HEK293 (cell line): ENCODE data around the gene CNTRL.

ENCODE experiments used
- ZNF202 ChIP-seq: fragments of 450-650 bp; formaldehyde crosslinking; IDR thresholded peaks from 2 replicates; pipeline ENCODE4 v1.5.1; 2016; ENCODE audit warnings: missing biosample characterization, missing genetic modification characterization, borderline replicate concordance
- ZNF23 ChIP-seq: fragments of 450-650 bp; formaldehyde crosslinking; IDR thresholded peaks from 2 replicates; pipeline ENCODE4 v1.5.1; 2016; ENCODE audit warnings: missing biosample characterization, missing genetic modification characterization, borderline replicate concordance
- ZNF239 ChIP-seq: fragments of 450-650 bp; formaldehyde crosslinking; IDR thresholded peaks from 2 replicates; pipeline ENCODE4 v1.5.1; 2016; ENCODE audit warnings: missing biosample characterization, missing genetic modification characterization
- ZNF558 ChIP-seq: fragments of 450-650 bp; formaldehyde crosslinking; IDR thresholded peaks from 2 replicates; pipeline ENCODE4 v1.5.1; 2016; ENCODE audit warnings: missing biosample characterization, missing genetic modification characterization
- ZSCAN30 ChIP-seq: fragments of 450-650 bp; IDR thresholded peaks from 2 replicates; pipeline ENCODE4 v1.5.1; 2018; ENCODE audit warnings: missing biosample characterization, mild to moderate bottlenecking, missing genetic modification characterization, moderate library complexity
- TF ChIP-seq, protein P1 (sequence below): fragments of 450-650 bp; formaldehyde crosslinking; IDR thresholded peaks from 2 replicates; pipeline ENCODE4 v1.5.1; 2016; ENCODE audit warnings: missing biosample characterization, missing genetic modification characterization
- TF ChIP-seq, protein P2 (sequence below): fragments of 450-650 bp; formaldehyde crosslinking; IDR thresholded peaks from 2 replicates; pipeline ENCODE4 v1.5.1; 2016; ENCODE audit warnings: missing biosample characterization, missing genetic modification characterization
- TF ChIP-seq, protein P3 (sequence below): fragments of 450-650 bp; formaldehyde crosslinking; optimal IDR thresholded peaks from 2 replicates; pipeline ENCODE3; 2016; ENCODE audit warnings: missing biosample characterization, mild to moderate bottlenecking, missing genetic modification characterization
- TF ChIP-seq, protein P4 (sequence below): fragments of 450-650 bp; formaldehyde crosslinking; IDR thresholded peaks from 2 replicates; pipeline ENCODE4 v1.5.1; 2016; ENCODE audit warnings: missing biosample characterization, missing genetic modification characterization

DNA sequence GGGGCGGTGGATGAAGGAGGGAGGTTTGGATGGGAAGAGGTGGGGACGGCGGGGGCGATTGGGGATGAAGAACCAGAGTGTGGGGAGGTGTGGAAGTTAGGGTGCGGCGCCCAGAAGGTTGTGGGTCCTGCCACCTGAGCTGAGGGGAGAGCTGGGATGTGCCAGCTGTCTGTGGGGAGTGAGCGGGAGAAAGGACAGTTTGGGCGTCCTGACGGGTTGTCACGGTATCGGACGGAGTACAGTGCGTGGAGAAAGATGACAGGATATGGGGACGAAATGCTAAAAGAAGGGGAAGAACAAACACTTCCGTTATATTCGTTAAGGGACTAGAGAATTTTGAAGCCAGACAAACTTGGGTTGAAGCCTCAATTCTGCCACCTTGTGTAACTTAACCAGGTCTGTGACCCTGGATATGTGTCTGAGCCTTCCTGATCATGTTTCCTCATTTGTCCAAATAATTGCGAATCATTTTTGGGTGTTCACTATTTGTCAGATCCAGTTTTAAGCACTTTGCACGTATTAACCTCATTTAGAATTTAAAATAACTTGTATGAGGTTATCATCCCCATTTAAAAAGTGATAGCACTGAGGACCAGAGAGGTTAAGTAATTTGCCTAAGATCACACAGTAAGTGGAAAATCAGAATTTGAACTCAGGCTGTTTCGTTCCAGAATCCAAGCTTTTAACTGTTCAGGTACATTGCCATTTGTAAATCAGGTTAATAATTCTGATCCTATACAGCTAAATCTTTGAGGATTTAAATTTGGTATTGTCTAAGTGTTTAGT lies 689 bp downstream of the CNTRL start:
- TF ChIP-seq, protein P1, sequence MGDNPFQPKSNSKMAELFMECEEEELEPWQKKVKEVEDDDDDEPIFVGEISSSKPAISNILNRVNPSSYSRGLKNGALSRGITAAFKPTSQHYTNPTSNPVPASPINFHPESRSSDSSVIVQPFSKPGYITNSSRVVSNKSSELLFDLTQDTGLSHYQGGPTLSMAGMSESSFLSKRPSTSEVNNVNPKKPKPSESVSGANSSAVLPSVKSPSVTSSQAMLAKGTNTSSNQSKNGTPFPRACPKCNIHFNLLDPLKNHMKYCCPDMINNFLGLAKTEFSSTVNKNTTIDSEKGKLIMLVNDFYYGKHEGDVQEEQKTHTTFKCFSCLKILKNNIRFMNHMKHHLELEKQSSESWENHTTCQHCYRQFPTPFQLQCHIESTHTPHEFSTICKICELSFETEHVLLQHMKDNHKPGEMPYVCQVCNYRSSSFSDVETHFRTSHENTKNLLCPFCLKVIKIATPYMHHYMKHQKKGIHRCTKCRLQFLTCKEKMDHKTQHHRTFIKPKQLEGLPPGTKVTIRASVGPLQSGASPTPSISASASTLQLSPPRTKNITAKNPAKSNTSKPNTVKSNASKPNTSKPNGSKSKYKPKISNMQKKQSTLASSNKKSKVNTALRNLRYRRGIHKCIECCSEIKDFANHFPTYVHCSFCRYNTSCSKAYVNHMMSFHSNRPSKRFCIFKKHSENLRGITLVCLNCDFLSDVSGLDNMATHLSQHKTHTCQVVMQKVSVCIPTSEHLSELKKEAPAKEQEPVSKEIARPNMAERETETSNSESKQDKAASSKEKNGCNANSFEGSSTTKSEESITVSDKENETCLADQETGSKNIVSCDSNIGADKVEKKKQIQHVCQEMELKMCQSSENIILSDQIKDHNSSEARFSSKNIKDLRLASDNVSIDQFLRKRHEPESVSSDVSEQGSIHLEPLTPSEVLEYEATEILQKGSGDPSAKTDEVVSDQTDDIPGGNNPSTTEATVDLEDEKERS (tag by site-specific recombination), result no peak
- TF ChIP-seq, protein P2, sequence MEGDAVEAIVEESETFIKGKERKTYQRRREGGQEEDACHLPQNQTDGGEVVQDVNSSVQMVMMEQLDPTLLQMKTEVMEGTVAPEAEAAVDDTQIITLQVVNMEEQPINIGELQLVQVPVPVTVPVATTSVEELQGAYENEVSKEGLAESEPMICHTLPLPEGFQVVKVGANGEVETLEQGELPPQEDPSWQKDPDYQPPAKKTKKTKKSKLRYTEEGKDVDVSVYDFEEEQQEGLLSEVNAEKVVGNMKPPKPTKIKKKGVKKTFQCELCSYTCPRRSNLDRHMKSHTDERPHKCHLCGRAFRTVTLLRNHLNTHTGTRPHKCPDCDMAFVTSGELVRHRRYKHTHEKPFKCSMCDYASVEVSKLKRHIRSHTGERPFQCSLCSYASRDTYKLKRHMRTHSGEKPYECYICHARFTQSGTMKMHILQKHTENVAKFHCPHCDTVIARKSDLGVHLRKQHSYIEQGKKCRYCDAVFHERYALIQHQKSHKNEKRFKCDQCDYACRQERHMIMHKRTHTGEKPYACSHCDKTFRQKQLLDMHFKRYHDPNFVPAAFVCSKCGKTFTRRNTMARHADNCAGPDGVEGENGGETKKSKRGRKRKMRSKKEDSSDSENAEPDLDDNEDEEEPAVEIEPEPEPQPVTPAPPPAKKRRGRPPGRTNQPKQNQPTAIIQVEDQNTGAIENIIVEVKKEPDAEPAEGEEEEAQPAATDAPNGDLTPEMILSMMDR (tag by site-specific recombination), result no peak; the same call in 1 of the 2 replicates
- TF ChIP-seq ZNF558 (tag by site-specific recombination) (no peak), ZSCAN30 (tag by site-specific recombination) (no peak), ZNF202 (no peak), ZNF239 (tag by site-specific recombination) (0 out of 2 replicates have a peak, but pooled peaks have one; percentile 58), ZNF23 (no peak)
- TF ChIP-seq, protein P3, sequence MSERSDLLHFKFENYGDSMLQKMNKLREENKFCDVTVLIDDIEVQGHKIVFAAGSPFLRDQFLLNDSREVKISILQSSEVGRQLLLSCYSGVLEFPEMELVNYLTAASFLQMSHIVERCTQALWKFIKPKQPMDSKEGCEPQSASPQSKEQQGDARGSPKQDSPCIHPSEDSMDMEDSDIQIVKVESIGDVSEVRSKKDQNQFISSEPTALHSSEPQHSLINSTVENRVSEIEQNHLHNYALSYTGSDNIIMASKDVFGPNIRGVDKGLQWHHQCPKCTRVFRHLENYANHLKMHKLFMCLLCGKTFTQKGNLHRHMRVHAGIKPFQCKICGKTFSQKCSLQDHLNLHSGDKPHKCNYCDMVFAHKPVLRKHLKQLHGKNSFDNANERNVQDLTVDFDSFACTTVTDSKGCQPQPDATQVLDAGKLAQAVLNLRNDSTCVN (tag by site-specific recombination), result no peak
- TF ChIP-seq, protein P4, sequence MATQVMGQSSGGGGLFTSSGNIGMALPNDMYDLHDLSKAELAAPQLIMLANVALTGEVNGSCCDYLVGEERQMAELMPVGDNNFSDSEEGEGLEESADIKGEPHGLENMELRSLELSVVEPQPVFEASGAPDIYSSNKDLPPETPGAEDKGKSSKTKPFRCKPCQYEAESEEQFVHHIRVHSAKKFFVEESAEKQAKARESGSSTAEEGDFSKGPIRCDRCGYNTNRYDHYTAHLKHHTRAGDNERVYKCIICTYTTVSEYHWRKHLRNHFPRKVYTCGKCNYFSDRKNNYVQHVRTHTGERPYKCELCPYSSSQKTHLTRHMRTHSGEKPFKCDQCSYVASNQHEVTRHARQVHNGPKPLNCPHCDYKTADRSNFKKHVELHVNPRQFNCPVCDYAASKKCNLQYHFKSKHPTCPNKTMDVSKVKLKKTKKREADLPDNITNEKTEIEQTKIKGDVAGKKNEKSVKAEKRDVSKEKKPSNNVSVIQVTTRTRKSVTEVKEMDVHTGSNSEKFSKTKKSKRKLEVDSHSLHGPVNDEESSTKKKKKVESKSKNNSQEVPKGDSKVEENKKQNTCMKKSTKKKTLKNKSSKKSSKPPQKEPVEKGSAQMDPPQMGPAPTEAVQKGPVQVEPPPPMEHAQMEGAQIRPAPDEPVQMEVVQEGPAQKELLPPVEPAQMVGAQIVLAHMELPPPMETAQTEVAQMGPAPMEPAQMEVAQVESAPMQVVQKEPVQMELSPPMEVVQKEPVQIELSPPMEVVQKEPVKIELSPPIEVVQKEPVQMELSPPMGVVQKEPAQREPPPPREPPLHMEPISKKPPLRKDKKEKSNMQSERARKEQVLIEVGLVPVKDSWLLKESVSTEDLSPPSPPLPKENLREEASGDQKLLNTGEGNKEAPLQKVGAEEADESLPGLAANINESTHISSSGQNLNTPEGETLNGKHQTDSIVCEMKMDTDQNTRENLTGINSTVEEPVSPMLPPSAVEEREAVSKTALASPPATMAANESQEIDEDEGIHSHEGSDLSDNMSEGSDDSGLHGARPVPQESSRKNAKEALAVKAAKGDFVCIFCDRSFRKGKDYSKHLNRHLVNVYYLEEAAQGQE (tag by site-specific recombination), result no peak; the same call in 1 of the 2 replicates
